Ovary (tissue), 9 donors: ENCODE results near the gene FBXO8. TPM values are rescaled to one million over a fixed set of nuclear protein-coding genes. Genes with fewer than 3 reads are reported as not detected.

Experiments used
- DNase-seq, 5 donors: peaks; one replicate each; pipeline ENCODE4 v3.0.0-alpha.2; 2019 to 2020
- H3K27ac ChIP-seq, 2 donors: fragments of 200-600 bp; one replicate each; pipeline versions ENCODE4 v1.5.1 to v1.8.0; 2019 to 2022
- H3K27me3 ChIP-seq: fragments of 200-600 bp; one replicate; pipeline ENCODE4 v1.8.0; 2022
- H3K36me3 ChIP-seq: fragments of 200-600 bp; sonication (generic); one replicate; pipeline ENCODE4 v1.5.1; 2019
- H3K4me1 ChIP-seq: one replicate; pipeline ENCODE4 v1.8.1; 2013; ENCODE audit warnings: mild to moderate bottlenecking, moderate library complexity; ENCODE audit not compliant: insufficient read depth
- H3K4me3 ChIP-seq: fragments of 200-600 bp; sonication (generic); one replicate; pipeline ENCODE4 v1.5.1; 2017
- H3K9me3 ChIP-seq, 2 donors: fragments of 200-600 bp in 1 of 2; sonication (generic) in 1 of 2; one replicate each; pipeline versions ENCODE4 v1.5.1 to v1.8.1; 2013 to 2019; ENCODE audit warnings: mild to moderate bottlenecking in 1 of 2, moderate library complexity in 1 of 2
- CTCF ChIP-seq, 3 donors: fragments of 450-650 bp in 2 of 3; fragments of 200-600 bp in 1 of 3; IDR thresholded peaks; one replicate each; pipeline versions ENCODE4 v1.5.1 to v1.8.0; 2016 to 2022; ENCODE audit warnings: antibody characterized with exemption in 3 of 3, mild to moderate bottlenecking in 1 of 3
- EP300 ChIP-seq: sonication (generic); formaldehyde crosslinking; IDR thresholded peaks from one replicate; pipeline ENCODE4 v1.6.1; 2017; ENCODE audit warnings: antibody characterized with exemption
- POLR2A ChIP-seq: fragments of 450-650 bp; IDR thresholded peaks from one replicate; pipeline ENCODE4 v1.6.1; 2017; ENCODE audit warnings: antibody characterized with exemption, mild to moderate bottlenecking, moderate library complexity
- WGBS, 3 donors: extraction: QIAGEN DNeasy Blood & Tissue Kit in 1 of 3; methylation state at CpG; one replicate each; pipeline versions ENCODE4 v1.1.5 to v1.1.7; 2013 to 2017; 5-methylcytosine and 5-hydroxymethylcytosine counted together
- intact Hi-C, 4 donors: fragments of 100-400 bp; cut with DNase I; formaldehyde crosslinking; loops; one replicate each; pipeline versions ENCODE4 v1.11.0 to v1.15.1; 2022 to 2023
- polyA plus RNA-seq, 2 donors: library from polyadenylated mRNA; stranded (reverse); fragments of 200-250 nt in 1 of 2; fragments of 350-450 nt in 1 of 2; fragmentation: Illumina TruSeq in 1 of 2; extraction: RNeasy Lipid Tissue Mini Kit (QIAGEN cat#74804) in 1 of 2; gene quantifications; one replicate each; pipeline ENCODE4 v1.2.3, GENCODE V29; 2013 to 2014
- total RNA-seq, 7 donors: library from RNA; depleted of rRNA in 2 of 7; stranded (reverse); fragments of >200 nt in 2 of 7; fragmentation: NEBNext Ultra II Directional in 3 of 7; extraction: Animal tissue kit (Norgen Biotek cat#: 25700) in 3 of 7; gene quantifications; one replicate each; pipeline versions ENCODE4 v1.1.0 to v1.2.4, GENCODE V29; 2016 to 2023
- donor health status: DM: no; HTN: no; CAD: no; lungs with moderate emphysema.
- donor health status: DM: no; HTN: no; CAD: no.
- donor health status: Bipolar disorder and iron deficiency.
- donor health status: DM: yes; HTN: yes; CAD: no.
- donor health status: DM: no; HTN: no; CAD: no.
- donor health status: DM: yes; HTN: yes; CAD: no.

FBXO8 gene
- total and polyA plus RNA-seq, 9 donors, result 19.0 to 41.1 (median 28.9) TPM

GRCh38 chr4:174252412-174252811 is 31.1 kb downstream of the FBXO8 start:
- H3K9me3 ChIP-seq, result no peaks in the 10 kb centered on the region

GRCh38 chr4:174248407-174248806 is 35.1 kb downstream of the FBXO8 start:
- Histone ChIP-seq H3K27ac (no peak overlapping the region), H3K9me3 (no peaks in the 10 kb centered on the region), H3K4me3 (no peak overlapping the region), H3K4me1 (no peaks in the 10 kb centered on the region), H3K27me3 (no peaks in the 10 kb centered on the region), H3K36me3 (no peaks in the 10 kb centered on the region)
- DNase-seq, result no peak
- intact Hi-C loops, result no loop called here
- TF ChIP-seq POLR2A (no peak), EP300 (no peak), CTCF (IDR thresholded peaks at IDR 0.05) (no peak)
- WGBS, 3 donors, result 12 to 34% (median 13%) methylated on average over 1 of the region's 1 CpG

More at GRCh38 chr4:174252412-174252811, 31.1 kb downstream of the FBXO8 start:
- Histone ChIP-seq H3K36me3 (no peaks in the 10 kb centered on the region), H3K27me3 (no peaks in the 10 kb centered on the region), H3K4me1 (no peaks in the 10 kb centered on the region), H3K4me3 (no peak overlapping the region), H3K27ac (no peak overlapping the region)
- no peak for TF ChIP-seq CTCF (IDR thresholded peaks at IDR 0.05)
- no peak for DNase-seq
- 74 to 95% (median 92%) methylated on average over 2 of the region's 2 CpGs for WGBS, 3 donors
- intact Hi-C loops, result no loop called here

- no peak for TF ChIP-seq POLR2A
- TF ChIP-seq EP300, result no peak
- TF ChIP-seq CTCF (IDR thresholded peaks at IDR 0.05), result no peak
- intact Hi-C loops, result no loop called here
- no peaks in the 10 kb centered on the region for H3K4me1 ChIP-seq
- DNase-seq, result no peak
- WGBS, 3 donors, result 97 to 100% (median 98%) methylated on average over 1 of the region's 1 CpG
- H3K27me3 ChIP-seq, result no peaks in the 10 kb centered on the region
- no peak overlapping the region for H3K4me3 ChIP-seq
- no peaks in the 10 kb centered on the region for H3K9me3 ChIP-seq
- no peaks in the 10 kb centered on the region for H3K36me3 ChIP-seq
- no peak overlapping the region for H3K27ac ChIP-seq
Measured at GRCh38 chr4:174245714-174246113, 37.8 kb downstream of the FBXO8 start.

GRCh38 chr4:174244441-174244840 is 39.0 kb downstream of the FBXO8 start:
- intact Hi-C loops, result no loop called here

More at GRCh38 chr4:174244441-174244840, 39.0 kb downstream of the FBXO8 start:
- Histone ChIP-seq H3K9me3 (no peaks in the 10 kb centered on the region), H3K4me3 (no peak overlapping the region), H3K27me3 (no peaks in the 10 kb centered on the region), H3K27ac (no peak overlapping the region), H3K36me3 (no peaks in the 10 kb centered on the region), H3K4me1 (no peaks in the 10 kb centered on the region)
- no peak for TF ChIP-seq CTCF (IDR thresholded peaks at IDR 0.05)
- TF ChIP-seq POLR2A, result no peak
- no peak for TF ChIP-seq EP300
- no peak for DNase-seq
- 77 to 82% (median 82%) methylated on average over 1 of the region's 1 CpG for WGBS, 3 donors
